Neural progenitor cell (in vitro differentiated cells): ENCODE results near the gene NCKAP5. TPM values are rescaled to one million over a fixed set of nuclear protein-coding genes. Genes with fewer than 3 reads are reported as not detected.

Source experiments
- DNase-seq: peaks from one replicate; pipeline ENCODE4 v3.0.0-alpha.2; 2016; ENCODE audit warnings: low spot score
- H2AFZ ChIP-seq: fragments of 200-600 bp; sonication (generic); replicated peaks from 2 replicates; pipeline ENCODE4 v1.6.1; 2016; ENCODE audit warnings: antibody characterized with exemption
- H3F3A ChIP-seq: fragments of 200-600 bp; sonication (generic); 2 replicates; pipeline ENCODE4 v1.6.1; 2016; ENCODE audit warnings: antibody characterized with exemption, low read depth
- H3K27ac ChIP-seq: fragments of 200-600 bp; sonication (generic); 2 replicates; pipeline ENCODE4 v1.5.1; 2016; ENCODE audit warnings: mild to moderate bottlenecking
- H3K27me3 ChIP-seq: fragments of 200-600 bp; sonication (generic); 2 replicates; pipeline ENCODE4 v1.6.1; 2016; ENCODE audit warnings: mild to moderate bottlenecking, moderate library complexity
- H3K36me3 ChIP-seq: fragments of 200-600 bp; sonication (generic); 2 replicates; pipeline ENCODE4 v1.5.1; 2016
- H3K4me1 ChIP-seq: fragments of 200-600 bp; sonication (generic); 2 replicates; pipeline ENCODE4 v1.6.1; 2016; ENCODE audit warnings: mixed run types
- H3K4me2 ChIP-seq: fragments of 200-600 bp; sonication (generic); 2 replicates; pipeline ENCODE4 v1.6.1; 2016
- H3K4me3 ChIP-seq: fragments of 200-600 bp; sonication (generic); 2 replicates; pipeline ENCODE4 v1.5.1; 2016
- H3K79me2 ChIP-seq: fragments of 200-600 bp; sonication (generic); 2 replicates; pipeline ENCODE4 v1.6.1; 2016; ENCODE audit warnings: low read depth
- H3K9ac ChIP-seq: fragments of 200-600 bp; sonication (generic); 2 replicates; pipeline ENCODE4 v1.6.1; 2016
- H3K9me3 ChIP-seq: fragments of 200-600 bp; sonication (generic); 2 replicates; pipeline ENCODE4 v1.5.1; 2016; ENCODE audit warnings: low read depth
- H4K20me1 ChIP-seq: fragments of 200-600 bp; sonication (generic); 2 replicates; pipeline ENCODE4 v1.6.1; 2016; ENCODE audit warnings: low read depth
- H3K27ac Mint-ChIP-seq: 3 replicates; pipeline ENCODE4 v1.8.0; 2021; ENCODE audit warnings: mixed read lengths
- H3K27me3 Mint-ChIP-seq: 2 replicates; pipeline ENCODE4 v1.8.0; 2022; ENCODE audit warnings: low read depth, mild to moderate bottlenecking, inconsistent platforms, moderate library complexity, mixed read lengths; ENCODE audit not compliant: insufficient read depth
- H3K36me3 Mint-ChIP-seq: 3 replicates; pipeline ENCODE4 v1.8.0; 2021; ENCODE audit warnings: mixed read lengths
- H3K4me1 Mint-ChIP-seq: 3 replicates; pipeline ENCODE4 v1.8.0; 2021; ENCODE audit warnings: mixed read lengths
- H3K4me3 Mint-ChIP-seq: 3 replicates; pipeline ENCODE4 v1.8.0; 2021; ENCODE audit warnings: mild to moderate bottlenecking, moderate library complexity, mixed read lengths
- H3K9me3 Mint-ChIP-seq: 3 replicates; pipeline ENCODE4 v1.8.0; 2020; ENCODE audit warnings: mixed read lengths
- CTCF ChIP-seq: fragments of 200-600 bp; sonication (generic); IDR thresholded peaks from 2 replicates; pipeline ENCODE4 v1.5.1; 2017; ENCODE audit warnings: antibody characterized with exemption, mild to moderate bottlenecking
- EZH2 ChIP-seq: fragments of 200-600 bp; sonication (generic); IDR thresholded peaks from 2 replicates; pipeline ENCODE4 v1.6.1; 2017; ENCODE audit warnings: antibody characterized with exemption, mild to moderate bottlenecking, moderate library complexity
- EZH2phosphoT487 ChIP-seq: fragments of 200-600 bp; sonication (generic); IDR thresholded peaks from 2 replicates; pipeline ENCODE4 v1.6.1; 2017; ENCODE audit warnings: antibody characterized with exemption
- total RNA-seq: library from RNA; depleted of rRNA; stranded (reverse); fragments of >200 nt; gene quantifications from 2 replicates; pipeline ENCODE4 v1.2.3, GENCODE V29; 2015; ENCODE audit warnings: low replicate concordance

NCKAP5 gene
- total RNA-seq, 1 donor from 2014 or later, result 0.47 TPM

GRCh38 chr2:132757002-132757589 is 811.2 kb downstream of the NCKAP5 start:
- H3K9me3 Mint-ChIP-seq, result peaks cover 3% of the 10 kb centered on the region
- Histone ChIP-seq H4K20me1 (no peaks in the 10 kb centered on the region), H3K79me2 (no peaks in the 10 kb centered on the region), H3K4me2 (no peak overlapping the region), H3K9me3 (peaks cover 3% of the 10 kb centered on the region), H2AFZ (no peak overlapping the region), H3K36me3 (no peaks in the 10 kb centered on the region), H3K9ac (no peak overlapping the region), H3F3A (no peaks in the 10 kb centered on the region), H3K4me1 (peaks cover 14% of the 10 kb centered on the region), H3K4me3 (no peak overlapping the region), H3K27ac (no peak overlapping the region), H3K27me3 (no peaks in the 10 kb centered on the region)
- TF ChIP-seq CTCF (no peak), EZH2 (no peak), EZH2phosphoT487 (no peak)
- no peaks in the 10 kb centered on the region for H3K27me3 Mint-ChIP-seq
- peak overlapping the region; percentile 5 for H3K27ac Mint-ChIP-seq
- no peak overlapping the region for H3K4me3 Mint-ChIP-seq
- no peak for DNase-seq
- peaks cover 3% of the 10 kb centered on the region for H3K36me3 Mint-ChIP-seq
- H3K4me1 Mint-ChIP-seq, result peaks cover 49% of the 10 kb centered on the region

- H3K27ac ChIP-seq, result no peak overlapping the region
- no peak overlapping the region for H3K4me3 ChIP-seq
- H3K27me3 ChIP-seq, result no peaks in the 10 kb centered on the region
- H3K27me3 Mint-ChIP-seq, result no peaks in the 10 kb centered on the region
- H4K20me1 ChIP-seq, result no peaks in the 10 kb centered on the region
- no peaks in the 10 kb centered on the region for H3K79me2 ChIP-seq
- H3K36me3 ChIP-seq, result no peaks in the 10 kb centered on the region
- H3K4me1 ChIP-seq, result peaks cover 6% of the 10 kb centered on the region
- peaks cover 3% of the 10 kb centered on the region for H3K9me3 ChIP-seq
- no peaks in the 10 kb centered on the region for H3F3A ChIP-seq
- TF ChIP-seq EZH2 (no peak), EZH2phosphoT487 (no peak), CTCF (no peak)
- no peak overlapping the region for H2AFZ ChIP-seq
- H3K27ac Mint-ChIP-seq, result no peak overlapping the region
- no peak overlapping the region for H3K9ac ChIP-seq
- peaks cover 3% of the 10 kb centered on the region for H3K36me3 Mint-ChIP-seq
- H3K4me3 Mint-ChIP-seq, result no peak overlapping the region
- H3K9me3 Mint-ChIP-seq, result peaks cover 3% of the 10 kb centered on the region
- H3K4me1 Mint-ChIP-seq, result peaks cover 57% of the 10 kb centered on the region
- no peak overlapping the region for H3K4me2 ChIP-seq
- DNase-seq, result no peak
These were observed 813.3 kb downstream of the NCKAP5 start for GRCh38 chr2:132754867-132755472.

GRCh38 chr2:132754392-132754791 is 813.9 kb downstream of the NCKAP5 start:
- no peak overlapping the region for H3K27ac Mint-ChIP-seq
- no peak for DNase-seq
- H3K36me3 Mint-ChIP-seq, result peaks cover 3% of the 10 kb centered on the region
- Histone ChIP-seq H3K36me3 (no peaks in the 10 kb centered on the region), H3K27me3 (no peaks in the 10 kb centered on the region), H3K4me2 (no peak overlapping the region), H3K4me1 (peaks cover 6% of the 10 kb centered on the region), H3K4me3 (no peak overlapping the region), H4K20me1 (no peaks in the 10 kb centered on the region), H3K9me3 (peaks cover 3% of the 10 kb centered on the region), H2AFZ (no peak overlapping the region), H3K9ac (no peak overlapping the region), H3F3A (no peaks in the 10 kb centered on the region), H3K27ac (no peak overlapping the region), H3K79me2 (no peaks in the 10 kb centered on the region)
- no peak for TF ChIP-seq CTCF
- peaks cover 61% of the 10 kb centered on the region for H3K4me1 Mint-ChIP-seq
- peaks cover 3% of the 10 kb centered on the region for H3K9me3 Mint-ChIP-seq
- H3K4me3 Mint-ChIP-seq, result no peak overlapping the region
- no peaks in the 10 kb centered on the region for H3K27me3 Mint-ChIP-seq
